Activated effector memory CD4-positive, alpha-beta T cell treated with anti-CD3 and anti-CD28 coated beads, Interleukin-2, amount 50 U/mL, for 16 hours (primary cell): ENCODE results near the gene BOD1L2.

Experiments
- DNase-seq: peaks from one replicate; pipeline ENCODE4 v3.0.0-alpha.2; 2020

Gene BOD1L2

DNA sequence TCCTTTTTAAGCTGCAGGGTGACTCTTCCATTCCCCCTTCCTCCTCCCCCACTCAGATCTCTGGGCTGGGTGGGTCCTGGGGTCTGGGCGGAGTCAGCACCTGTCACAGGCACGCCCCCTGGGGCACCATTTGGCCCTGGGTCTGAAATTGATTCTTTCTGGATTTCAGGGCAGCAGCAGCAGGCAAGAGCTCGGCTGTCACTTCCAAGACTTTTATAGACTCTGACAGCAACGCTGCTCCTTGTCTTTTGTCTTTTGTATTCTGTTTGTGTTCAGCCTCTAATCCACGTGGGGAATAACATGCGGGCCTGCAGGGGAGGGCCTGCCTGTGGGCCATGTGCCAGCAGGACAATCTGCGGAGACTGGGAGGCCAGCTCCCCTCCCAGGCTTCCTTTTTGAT lies 3.9 kb downstream of the BOD1L2 start:
- DNase-seq = no peak

DNA sequence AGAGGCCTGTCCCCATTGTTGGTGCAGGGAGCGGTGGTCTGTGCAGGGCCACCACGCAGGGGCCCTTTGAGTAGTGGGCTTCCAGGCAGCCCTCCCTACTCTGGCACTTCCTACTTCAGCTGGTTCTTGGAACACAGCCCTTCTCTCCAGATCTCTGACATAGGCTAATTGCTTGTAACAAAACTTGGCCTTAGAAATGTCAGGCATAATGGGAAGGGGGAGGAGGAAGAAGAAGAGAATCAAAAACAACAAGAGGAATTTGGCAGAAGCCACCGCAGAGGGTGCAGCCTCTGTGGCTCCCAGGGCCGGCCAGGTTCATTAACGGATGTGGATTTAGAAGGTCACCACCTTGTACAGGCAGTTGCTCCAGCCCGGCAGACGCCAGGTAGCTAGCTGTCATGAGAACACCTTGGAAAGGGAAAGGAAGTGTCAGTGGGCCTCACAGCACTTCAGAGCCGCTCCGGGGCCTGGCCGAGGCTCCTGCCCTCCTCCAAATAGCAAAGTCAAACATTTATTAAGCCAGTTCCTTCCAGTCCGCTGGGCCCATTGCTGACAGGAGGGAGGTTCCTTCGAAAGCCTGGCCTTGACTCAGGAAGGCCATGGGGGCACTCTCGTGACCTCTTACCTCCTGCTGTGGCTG lies 7.4 kb downstream of the BOD1L2 start:
- DNase-seq = no peak

DNA sequence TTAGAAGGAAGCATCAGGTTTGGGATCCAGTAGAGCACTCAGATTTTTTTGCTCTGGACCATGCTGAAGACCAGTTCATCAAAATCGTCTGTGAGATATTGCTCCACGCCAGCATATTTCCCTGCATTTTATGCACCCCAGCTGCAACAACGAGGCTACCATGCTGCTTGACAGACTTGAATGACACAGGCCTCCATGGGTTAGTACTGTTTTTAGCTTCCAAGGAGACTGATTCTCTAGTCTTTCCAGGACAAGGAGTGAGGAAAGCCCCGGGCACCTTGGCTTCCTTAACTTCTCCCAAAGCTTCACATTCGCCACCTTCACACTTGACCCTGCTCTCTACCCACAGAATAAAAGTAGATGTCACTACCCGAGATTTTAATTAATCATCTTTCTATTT lies 17.5 kb downstream of the BOD1L2 start:
- DNase-seq = no peak

DNA sequence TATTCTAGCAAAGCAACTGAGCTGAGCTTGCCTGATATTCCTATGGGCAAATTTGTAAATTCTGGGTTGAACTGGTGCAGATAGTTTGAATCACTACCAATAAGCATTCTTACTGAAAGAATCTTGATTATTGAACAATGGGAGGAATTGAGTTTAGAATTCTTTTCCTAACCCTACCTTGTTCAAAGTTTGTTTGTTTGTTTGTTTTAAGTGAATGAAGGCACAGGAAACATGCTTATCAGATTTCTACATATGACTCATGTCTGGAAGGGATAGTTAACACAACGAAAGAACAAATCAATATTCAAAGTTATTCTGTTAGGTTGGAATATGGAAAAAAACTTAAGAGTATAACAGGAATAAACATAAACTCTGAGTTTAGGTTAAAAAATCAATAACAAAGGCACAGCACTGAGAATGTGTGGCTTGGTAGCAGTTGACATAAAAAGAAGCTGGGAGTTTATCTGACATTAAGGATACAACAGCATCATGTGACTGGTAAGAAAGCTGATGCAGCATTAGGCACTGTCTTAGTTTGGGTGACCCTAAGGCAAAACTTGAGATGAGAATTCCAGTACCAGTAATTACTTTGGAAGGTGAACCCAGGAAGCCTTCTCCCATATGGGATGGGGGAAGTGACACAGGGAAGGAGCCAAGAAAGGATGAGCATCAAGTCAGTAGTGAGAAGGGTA lies 20.9 kb downstream of the BOD1L2 start:
- no peak for DNase-seq

DNA sequence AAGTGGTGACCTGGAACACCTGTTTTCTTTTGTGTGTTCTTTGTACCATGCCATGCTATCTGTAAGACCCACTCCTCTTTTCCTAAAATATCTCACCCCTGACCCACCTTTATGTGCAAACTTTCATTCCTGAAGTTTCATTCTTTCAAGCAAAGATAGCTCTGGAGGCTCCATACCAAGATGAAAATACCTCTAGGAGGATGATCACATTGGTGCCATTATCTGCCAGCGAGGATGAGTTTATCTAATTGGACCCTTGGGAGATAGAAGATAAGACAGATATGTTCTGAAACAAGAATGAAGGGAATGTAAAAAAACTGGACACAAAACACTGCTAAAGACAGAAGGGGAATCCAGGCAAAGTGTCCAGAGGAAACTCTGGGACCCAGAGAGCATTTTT lies 24.1 kb downstream of the BOD1L2 start:
- no peak for DNase-seq

DNA sequence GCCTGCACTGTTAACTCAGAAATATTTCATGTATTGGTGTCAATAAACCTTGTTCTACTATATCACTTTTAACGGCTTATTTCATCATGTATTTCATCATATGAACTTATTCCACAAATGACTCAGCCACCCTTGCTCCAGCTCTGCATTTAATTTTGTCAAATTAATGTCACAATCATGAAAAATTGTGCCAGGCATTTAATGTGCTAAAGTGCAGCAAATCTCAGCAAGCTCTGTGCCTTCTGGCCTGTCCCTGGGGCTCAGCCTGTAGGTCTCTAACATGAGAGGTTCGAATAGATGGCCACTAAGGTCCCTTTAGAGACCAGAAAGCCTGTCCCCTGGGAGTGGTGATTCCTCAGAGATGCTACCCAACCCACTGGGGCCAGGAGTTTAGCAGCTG lies 28.6 kb downstream of the BOD1L2 start:
- DNase-seq = no peak

DNA sequence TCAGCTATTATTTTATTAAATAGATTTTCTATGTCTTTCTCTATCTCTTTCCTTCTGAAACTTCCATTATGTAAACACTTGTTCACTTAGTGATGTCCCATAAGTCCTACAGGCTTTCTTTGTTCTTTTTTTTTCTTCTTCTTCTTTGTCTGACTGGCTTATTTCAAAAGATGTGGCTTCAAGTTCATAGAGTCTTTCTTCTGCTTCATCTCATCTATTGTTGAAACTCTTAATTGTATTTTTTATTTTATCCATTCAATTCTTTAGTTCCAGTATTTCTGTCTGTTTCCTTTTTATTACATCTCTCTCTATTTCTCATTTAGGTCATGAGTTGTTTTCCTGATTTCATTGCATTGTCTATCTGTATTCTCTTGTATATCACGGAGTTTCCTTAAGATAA lies 38.5 kb downstream of the BOD1L2 start:
- DNase-seq = no peak

DNA sequence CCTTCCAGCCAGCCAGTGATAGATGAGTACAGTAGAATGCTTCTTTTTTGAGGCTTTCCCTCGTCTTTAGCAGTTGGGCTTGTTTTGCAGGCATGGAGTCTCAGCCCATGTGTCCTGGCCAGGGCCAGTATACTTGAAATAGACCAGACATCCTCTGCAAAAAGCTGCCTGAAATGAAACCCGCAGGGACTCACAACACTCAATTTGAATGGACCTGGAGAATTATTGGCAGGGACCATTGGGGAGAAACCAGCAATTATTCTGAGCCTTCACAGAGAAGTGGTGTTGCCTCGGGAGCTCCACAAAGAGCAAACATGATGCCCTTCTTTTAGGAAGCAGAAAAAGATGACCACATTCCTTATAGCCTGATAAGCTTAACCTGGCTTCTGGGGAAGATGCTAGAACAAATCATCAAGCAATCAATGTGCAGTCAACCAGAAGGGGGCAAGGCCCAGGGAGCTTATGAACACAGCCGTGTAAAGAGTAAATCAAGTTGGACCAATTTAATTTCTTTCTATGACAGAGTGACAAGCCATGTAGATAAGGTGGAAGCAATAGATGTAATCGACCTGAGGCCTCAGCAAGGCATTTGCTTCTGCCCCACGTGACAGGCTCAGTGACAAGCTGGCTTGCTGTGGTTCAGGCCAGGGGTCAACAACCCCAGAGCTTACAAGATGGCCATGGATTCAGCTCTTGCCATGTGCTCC lies 42.1 kb downstream of the BOD1L2 start:
- DNase-seq = no peak

DNA sequence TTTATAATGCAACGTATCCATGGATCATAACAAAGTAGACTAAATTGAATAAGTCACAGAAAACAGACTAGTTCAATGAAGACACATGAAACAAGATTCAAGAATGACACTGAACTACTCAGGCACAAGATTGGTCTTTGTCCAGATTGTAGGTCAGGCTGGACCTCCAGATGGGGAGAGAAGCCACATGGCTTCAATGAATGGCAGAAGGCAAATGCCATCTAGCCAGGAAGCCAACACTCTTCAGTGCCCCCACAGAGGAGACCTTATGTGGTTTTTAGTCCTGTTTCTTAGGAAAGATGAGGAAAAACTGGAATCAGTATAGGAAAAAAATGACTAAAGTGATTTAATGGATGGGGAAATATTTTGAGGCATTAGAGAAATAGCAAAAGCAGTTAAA lies 43.1 kb downstream of the BOD1L2 start:
- DNase-seq = no peak

DNA sequence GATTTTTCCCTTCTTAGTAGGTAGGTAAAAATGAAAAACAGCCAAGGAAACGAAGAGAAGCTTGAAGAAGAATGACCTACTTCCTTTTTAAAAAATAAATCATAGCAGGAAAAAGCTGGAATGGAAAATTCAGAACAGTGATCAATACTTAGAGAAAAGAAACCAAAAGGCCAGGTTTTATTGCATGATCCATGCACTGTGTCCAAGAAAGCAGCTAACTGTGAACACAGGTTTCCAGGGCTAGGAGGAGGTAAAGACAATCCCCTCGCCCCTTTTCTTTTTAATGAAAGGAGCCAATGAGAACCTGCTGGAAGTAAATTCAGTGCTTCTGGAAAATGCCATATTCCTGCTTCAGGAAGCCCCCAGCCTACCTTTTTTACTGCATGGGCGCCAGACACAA lies 47.2 kb downstream of the BOD1L2 start:
- DNase-seq = no peak

DNA sequence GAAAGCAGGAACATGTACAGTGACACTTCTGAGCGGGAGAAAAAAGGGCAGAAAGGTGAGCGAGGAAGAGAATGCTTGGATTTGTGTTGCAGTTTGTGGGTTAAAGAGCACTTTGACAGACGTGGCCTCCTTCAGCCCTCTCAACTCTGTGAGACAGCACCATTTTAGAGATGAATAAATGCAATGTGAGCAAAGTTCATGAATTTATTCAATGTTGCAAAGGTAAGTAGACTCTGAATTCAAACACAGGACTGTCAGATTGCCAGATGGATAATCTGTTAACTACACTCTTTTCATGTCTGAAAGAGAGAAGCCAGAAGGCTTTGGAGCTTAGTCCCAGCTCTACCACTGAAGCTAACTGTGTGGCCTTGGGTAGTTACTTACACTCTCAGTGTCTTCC lies 47.7 kb downstream of the BOD1L2 start:
- DNase-seq = no peak

DNA sequence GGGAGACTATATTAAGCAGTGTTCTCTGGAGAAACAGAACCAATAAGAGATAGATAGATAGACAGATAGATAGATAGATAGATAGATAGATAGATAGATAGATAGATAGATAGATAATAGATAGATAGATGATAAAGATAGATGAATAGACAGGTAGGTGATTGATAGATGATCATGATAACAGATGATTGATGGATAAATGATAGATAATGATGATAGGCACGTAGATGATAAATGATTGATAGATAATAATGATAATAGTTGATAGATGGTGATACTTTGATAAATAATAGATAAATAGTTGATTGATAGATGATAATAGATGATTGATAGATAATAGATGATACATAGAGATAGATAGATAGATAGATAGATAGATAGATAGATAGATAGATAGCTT lies 48.5 kb downstream of the BOD1L2 start:
- no peak for DNase-seq

DNA sequence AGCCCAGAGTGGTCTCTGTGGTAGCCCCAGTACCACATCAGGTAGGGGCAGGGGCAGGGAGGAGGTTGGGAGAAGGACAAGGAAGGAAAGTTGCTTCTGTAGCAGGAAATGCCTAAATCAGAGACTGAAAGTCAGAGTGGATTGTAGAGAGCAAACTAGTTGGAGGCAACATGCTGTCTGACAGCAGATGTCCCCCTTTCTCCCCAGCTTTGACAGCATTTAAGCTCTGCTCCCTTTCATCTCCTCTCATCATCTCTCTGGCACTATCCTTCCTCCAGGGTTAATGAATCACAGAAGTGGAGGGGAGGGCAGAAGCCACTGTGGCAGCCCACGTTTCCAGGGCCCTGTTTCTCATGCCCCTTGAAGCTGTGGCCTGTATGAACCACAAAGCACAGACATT lies 50.4 kb downstream of the BOD1L2 start:
- no peak for DNase-seq

DNA sequence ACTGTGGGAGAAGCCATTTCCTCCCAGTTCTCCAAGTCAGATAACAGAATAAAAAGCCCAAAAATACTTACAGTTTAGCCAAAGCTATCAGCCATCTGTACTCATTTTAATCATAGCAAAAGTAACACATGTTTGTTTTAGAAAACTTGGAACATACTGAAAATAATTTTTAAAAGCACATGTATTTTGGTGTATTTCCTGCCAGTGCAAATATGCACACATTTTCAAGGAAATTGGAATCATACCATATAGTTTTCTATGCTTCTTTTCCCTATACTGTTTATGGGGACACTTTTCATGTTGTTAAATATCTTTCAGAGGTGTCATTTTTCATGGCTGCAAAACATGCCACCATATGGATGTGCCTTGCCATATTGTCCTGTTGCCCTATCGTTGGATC lies 51.2 kb downstream of the BOD1L2 start:
- DNase-seq = no peak
